Fibroblast of pulmonary artery (primary cell): ENCODE results near the gene DHX30.

Experiments used
- DNase-seq: peaks from one replicate; pipeline ENCODE4 v3.0.0-alpha.2; 2010; ENCODE audit warnings: low read depth
- H3K4me3 ChIP-seq: replicated peaks from 2 replicates; pipeline ENCODE4 v1.5.1; 2011; ENCODE audit warnings: low read depth, mild to moderate bottlenecking, control low read depth, low read length, moderate library complexity
- TF ChIP-seq, protein P1 (sequence below): IDR thresholded peaks from 2 replicates; pipeline ENCODE4 v1.5.1; 2011; ENCODE audit warnings: mild to moderate bottlenecking, control low read depth, low read length, inconsistent platforms; ENCODE audit errors: missing control alignments

Gene DHX30

DNA sequence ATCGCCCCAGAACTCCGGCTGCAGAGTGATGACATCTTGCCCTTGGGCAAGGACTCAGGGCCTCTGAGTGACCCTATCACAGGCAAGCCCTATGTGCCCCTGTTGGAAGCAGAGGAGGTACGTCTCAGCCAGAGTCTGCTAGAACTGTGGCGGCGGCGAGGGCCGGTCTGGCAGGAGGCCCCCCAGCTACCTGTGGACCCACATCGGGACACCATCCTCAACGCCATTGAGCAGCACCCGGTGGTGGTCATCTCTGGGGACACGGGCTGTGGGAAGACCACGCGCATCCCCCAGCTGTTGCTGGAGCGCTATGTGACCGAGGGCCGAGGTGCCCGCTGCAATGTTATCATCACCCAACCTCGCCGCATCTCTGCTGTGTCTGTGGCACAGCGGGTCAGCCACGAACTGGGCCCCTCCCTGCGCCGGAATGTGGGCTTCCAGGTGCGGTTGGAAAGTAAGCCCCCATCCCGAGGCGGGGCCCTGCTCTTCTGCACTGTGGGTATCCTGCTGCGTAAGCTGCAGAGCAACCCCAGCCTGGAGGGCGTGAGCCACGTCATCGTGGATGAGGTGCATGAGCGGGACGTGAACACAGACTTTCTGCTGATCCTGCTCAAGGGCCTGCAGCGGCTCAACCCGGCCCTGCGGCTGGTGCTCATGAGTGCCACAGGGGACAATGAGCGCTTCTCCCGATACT, 43.4 kb downstream of the DHX30 start:
- TF ChIP-seq, protein P1, sequence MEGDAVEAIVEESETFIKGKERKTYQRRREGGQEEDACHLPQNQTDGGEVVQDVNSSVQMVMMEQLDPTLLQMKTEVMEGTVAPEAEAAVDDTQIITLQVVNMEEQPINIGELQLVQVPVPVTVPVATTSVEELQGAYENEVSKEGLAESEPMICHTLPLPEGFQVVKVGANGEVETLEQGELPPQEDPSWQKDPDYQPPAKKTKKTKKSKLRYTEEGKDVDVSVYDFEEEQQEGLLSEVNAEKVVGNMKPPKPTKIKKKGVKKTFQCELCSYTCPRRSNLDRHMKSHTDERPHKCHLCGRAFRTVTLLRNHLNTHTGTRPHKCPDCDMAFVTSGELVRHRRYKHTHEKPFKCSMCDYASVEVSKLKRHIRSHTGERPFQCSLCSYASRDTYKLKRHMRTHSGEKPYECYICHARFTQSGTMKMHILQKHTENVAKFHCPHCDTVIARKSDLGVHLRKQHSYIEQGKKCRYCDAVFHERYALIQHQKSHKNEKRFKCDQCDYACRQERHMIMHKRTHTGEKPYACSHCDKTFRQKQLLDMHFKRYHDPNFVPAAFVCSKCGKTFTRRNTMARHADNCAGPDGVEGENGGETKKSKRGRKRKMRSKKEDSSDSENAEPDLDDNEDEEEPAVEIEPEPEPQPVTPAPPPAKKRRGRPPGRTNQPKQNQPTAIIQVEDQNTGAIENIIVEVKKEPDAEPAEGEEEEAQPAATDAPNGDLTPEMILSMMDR, result no peak
- DNase-seq, result no peak
- no peak overlapping the region for H3K4me3 ChIP-seq

DNA sequence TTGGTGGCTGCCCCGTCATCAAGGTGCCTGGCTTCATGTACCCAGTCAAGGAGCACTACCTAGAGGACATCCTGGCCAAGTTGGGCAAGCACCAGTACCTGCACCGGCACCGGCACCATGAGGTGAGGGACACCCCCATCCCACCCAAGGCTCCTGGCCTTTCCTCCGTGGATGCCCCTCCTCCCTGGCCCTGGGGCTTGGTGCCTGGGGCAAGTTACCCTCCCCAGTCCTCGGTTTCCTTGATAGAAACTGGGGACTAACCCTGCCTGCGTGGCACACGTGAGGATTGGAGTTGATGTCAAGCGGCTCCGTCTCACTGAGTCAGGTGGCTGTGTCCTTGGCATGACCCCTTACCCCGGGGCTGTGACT, 43.9 kb downstream of the DHX30 start:
- TF ChIP-seq, protein P1, result no peak
- no peak overlapping the region for H3K4me3 ChIP-seq
- DNase-seq, result no peak

DNA sequence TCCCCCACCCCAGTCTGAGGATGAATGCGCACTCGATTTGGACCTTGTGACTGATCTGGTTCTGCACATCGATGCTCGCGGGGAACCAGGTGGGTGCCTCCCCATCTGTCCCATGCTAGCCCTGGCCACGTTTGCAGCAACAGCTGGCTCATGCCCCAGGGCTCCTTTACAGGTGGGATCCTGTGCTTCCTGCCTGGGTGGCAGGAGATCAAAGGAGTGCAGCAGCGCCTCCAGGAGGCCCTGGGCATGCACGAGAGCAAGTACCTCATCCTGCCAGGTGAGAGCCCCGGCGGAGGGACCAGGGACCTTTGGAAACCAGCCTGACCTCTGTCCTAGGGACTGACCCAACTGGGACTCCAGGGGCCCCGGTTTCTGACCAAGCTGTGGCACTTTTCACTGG, 44.3 kb downstream of the DHX30 start:
- no peak overlapping the region for H3K4me3 ChIP-seq
- TF ChIP-seq, protein P1, result no peak
- DNase-seq, result no peak

DNA sequence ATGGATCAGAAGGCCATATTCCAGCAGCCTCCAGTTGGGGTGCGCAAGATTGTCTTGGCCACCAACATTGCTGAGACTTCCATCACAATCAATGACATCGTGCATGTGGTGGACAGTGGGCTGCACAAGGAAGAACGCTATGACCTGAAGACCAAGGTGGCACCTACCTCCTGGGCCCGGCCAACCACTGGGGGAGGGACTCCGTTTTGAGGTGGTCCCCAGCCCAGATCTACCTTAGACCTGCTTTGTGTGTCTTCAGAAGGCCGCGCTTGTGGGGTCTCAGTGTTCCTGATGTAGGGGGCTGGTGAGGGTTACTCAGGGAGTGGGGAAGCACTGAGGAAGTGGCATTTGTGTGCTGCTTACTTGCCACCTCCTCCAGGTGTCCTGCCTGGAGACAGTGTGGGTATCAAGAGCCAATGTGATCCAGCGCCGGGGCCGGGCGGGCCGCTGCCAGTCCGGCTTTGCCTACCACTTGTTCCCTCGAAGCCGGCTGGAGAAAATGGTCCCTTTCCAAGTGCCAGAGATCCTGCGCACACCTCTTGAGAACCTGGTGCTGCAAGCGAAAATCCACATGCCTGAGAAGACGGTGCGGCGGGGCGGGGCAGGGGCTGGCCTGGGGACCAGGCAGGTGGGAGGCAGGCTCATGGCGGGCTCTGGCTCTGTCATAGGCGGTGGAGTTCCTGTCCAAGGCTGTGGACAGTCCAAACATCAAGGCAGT, 45.0 kb downstream of the DHX30 start:
- TF ChIP-seq, protein P1, result no peak
- DNase-seq, result no peak
- no peak overlapping the region for H3K4me3 ChIP-seq

DNA sequence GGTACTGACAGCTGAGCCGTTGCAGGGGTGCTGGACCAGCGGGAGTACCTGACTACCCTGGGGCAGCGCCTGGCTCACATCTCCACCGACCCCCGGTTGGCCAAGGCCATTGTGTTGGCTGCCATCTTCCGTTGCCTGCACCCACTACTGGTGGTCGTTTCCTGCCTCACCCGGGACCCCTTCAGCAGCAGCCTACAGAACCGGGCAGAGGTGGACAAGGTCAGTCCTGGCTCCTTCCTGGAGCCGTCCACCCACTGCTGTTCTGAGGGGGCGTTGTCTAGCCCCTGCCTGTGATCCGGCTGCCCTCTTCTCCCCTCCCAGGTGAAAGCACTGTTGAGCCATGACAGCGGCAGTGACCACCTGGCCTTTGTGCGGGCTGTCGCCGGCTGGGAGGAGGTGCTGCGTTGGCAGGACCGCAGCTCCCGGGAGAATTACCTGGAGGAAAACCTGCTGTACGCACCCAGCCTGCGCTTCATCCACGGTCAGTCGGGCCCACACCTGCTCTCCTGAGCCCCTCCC, 45.7 kb downstream of the DHX30 start:
- DNase-seq, result no peak
- TF ChIP-seq, protein P1, result no peak
- H3K4me3 ChIP-seq, result no peak overlapping the region

DNA sequence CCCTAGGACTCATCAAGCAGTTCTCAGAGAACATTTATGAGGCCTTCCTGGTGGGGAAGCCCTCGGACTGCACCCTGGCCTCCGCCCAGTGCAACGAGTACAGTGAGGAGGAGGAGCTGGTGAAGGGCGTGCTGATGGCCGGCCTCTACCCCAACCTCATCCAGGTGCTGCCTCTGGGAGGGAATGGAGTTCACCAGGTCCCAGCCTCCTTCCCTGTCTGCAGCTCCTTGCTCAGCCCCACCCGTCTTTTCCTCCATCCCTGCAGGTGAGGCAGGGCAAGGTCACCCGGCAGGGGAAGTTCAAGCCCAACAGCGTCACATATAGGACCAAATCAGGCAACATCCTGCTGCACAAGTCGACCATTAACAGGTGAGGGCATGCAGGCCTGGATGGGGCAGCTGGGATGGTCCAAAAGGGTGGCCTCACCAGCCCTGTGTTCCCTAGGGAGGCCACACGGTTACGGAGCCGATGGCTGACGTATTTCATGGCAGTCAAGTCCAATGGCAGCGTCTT, 46.3 kb downstream of the DHX30 start:
- TF ChIP-seq, protein P1, result no peak

More for the DNA sequence above, 46.3 kb downstream of the DHX30 start:
- H3K4me3 ChIP-seq, result no peak overlapping the region
- DNase-seq, result no peak
